GM12878 (cell line): ENCODE results near the gene ETV1. TPM values are rescaled to one million over a fixed set of nuclear protein-coding genes. Genes with fewer than 3 reads are reported as not detected.

Experiments
- ATAC-seq: fragments of 200-7000 bp; cut with Tn5 transposase; 3 replicates; pipeline ENCODE4 v1.9.1; 2020; ENCODE audit warnings: mild to moderate bottlenecking, moderate library complexity
- BruUV-seq: library from RNA; stranded (reverse); fragments of 400-500 nt; replicated peaks from 2 replicates; lab custom pipeline; 2021; lab: Mats Ljungman, UMichigan
- CTCF ChIA-PET: fragments of 300-600 bp; sonication (Branson Sonifier 250); formaldehyde crosslinking; extraction: SDS; loops from one replicate; lab custom pipeline; 2021; ENCODE audit warnings: inconsistent platforms; lab: Yijun Ruan, JAX
- POLR2A ChIA-PET: fragments of 350-600 bp; formaldehyde crosslinking; extraction: SDS; loops from one replicate; lab custom pipeline; 2021; ENCODE audit warnings: inconsistent platforms; lab: Charles Lee
- RAD21 ChIA-PET: fragments of 300-600 bp; sonication (Branson Sonifier 250); formaldehyde crosslinking; loops from one replicate; lab custom pipeline; 2023; ENCODE audit warnings: antibody characterized with exemption; ENCODE audit not compliant: unreplicated experiment; lab: Charles Lee
- SMC1A ChIA-PET: fragments of 300-600 bp; sonication (Branson Sonifier 250); formaldehyde crosslinking; loops from one replicate; lab custom pipeline; 2023; ENCODE audit not compliant: unreplicated experiment, uncharacterized antibody; lab: Charles Lee
- DNase-seq: peaks from one replicate; pipeline ENCODE4 v3.0.0-alpha.2; 2011; ENCODE audit warnings: low read depth, low spot score
- FAIRE-seq: peaks from 3 replicates; lab custom pipeline; 2011; peaks lifted over from hg19 to GRCh38; lab: Jason Lieb, UNC
- H2AFZ ChIP-seq: 2 replicates; pipeline ENCODE4 v1.6.0; 2011; ENCODE audit warnings: low read depth, low read length, control low read depth; ENCODE audit not compliant: control insufficient read depth
- H3K27ac ChIP-seq: 2 replicates; pipeline ENCODE4 v1.5.1; 2011; ENCODE audit warnings: control low read depth; ENCODE audit not compliant: control insufficient read depth, insufficient read depth
- H3K27me3 ChIP-seq, 2 experiments: replicated peaks in 1 of 2; 2 replicates each; pipeline versions ENCODE4 v1.6.0 to v1.6.1; 2011; ENCODE audit warnings: low read length in 1 of 2; ENCODE audit not compliant: control insufficient read depth in 2 of 2, insufficient read depth in 2 of 2
- H3K36me3 ChIP-seq, 2 experiments: 2 replicates each; pipeline ENCODE4 v1.5.1; 2011; ENCODE audit warnings: low read length in 1 of 2; ENCODE audit not compliant: control insufficient read depth in 2 of 2, insufficient read depth in 2 of 2
- H3K4me1 ChIP-seq: 2 replicates; pipeline ENCODE4 v1.6.1; 2011; ENCODE audit warnings: mild to moderate bottlenecking, low read length, moderate library complexity, mixed read lengths; ENCODE audit not compliant: control insufficient read depth, insufficient read depth
- H3K4me2 ChIP-seq: 2 replicates; pipeline ENCODE4 v1.6.0; 2011; ENCODE audit warnings: control low read depth; ENCODE audit not compliant: control insufficient read depth, insufficient read depth
- H3K4me3 ChIP-seq: fragments of 200-600 bp; sonication (generic); 2 replicates; pipeline ENCODE4 v1.5.1; 2016
- H3K79me2 ChIP-seq: 2 replicates; pipeline ENCODE4 v1.6.0; 2011; ENCODE audit warnings: low read length; ENCODE audit not compliant: control insufficient read depth, insufficient read depth
- H3K9ac ChIP-seq: 2 replicates; pipeline ENCODE4 v1.8.0; 2011; ENCODE audit warnings: low read length, control low read depth, mixed read lengths; ENCODE audit not compliant: control insufficient read depth, insufficient read depth
- H3K9me3 ChIP-seq: replicated peaks from 3 replicates; pipeline ENCODE4 v1.5.1; 2011; ENCODE audit warnings: mild to moderate bottlenecking, low read length; ENCODE audit not compliant: control insufficient read depth, insufficient read depth
- H4K20me1 ChIP-seq: 2 replicates; pipeline ENCODE4 v1.6.0; 2011; ENCODE audit not compliant: control insufficient read depth, insufficient read depth
- DPF2 ChIP-seq: fragments of 450-650 bp; IDR thresholded peaks from 2 replicates; pipeline ENCODE4 v1.6.1; 2017; ENCODE audit warnings: mild to moderate bottlenecking
- EZH2 ChIP-seq: IDR thresholded peaks from 2 replicates; pipeline ENCODE4 v1.6.1; 2012; ENCODE audit warnings: low read depth, mild to moderate bottlenecking, control low read depth, inconsistent platforms, low read length, borderline replicate concordance; ENCODE audit not compliant: control insufficient read depth
- HDAC2 ChIP-seq: fragments of 200-600 bp; sonication (generic); IDR thresholded peaks from 2 replicates; pipeline ENCODE4 v1.6.1; 2017
- NFIC ChIP-seq: IDR thresholded peaks from 2 replicates; pipeline ENCODE4 v1.6.1; 2012; ENCODE audit warnings: low read depth, mild to moderate bottlenecking, inconsistent platforms, low read length, moderate library complexity
- PAX8 ChIP-seq: fragments of 450-650 bp; IDR thresholded peaks from 2 replicates; pipeline ENCODE4 v1.6.1; 2017; ENCODE audit warnings: mild to moderate bottlenecking, moderate library complexity
- RB1 ChIP-seq: fragments of 450-650 bp; formaldehyde crosslinking; IDR thresholded peaks from 2 replicates; pipeline ENCODE4 v1.6.1; 2017; ENCODE audit warnings: mild to moderate bottlenecking, borderline replicate concordance
- RELA ChIP-seq: fragments of 450-650 bp; IDR thresholded peaks from 2 replicates; pipeline ENCODE4 v1.8.0; 2014; ENCODE audit warnings: borderline replicate concordance; ENCODE audit not compliant: partially characterized antibody
- SREBF1 ChIP-seq: IDR thresholded peaks from 2 replicates; pipeline ENCODE4 v1.6.1; 2012; ENCODE audit warnings: mild to moderate bottlenecking, low read length
- SRF ChIP-seq, 2 experiments: IDR thresholded peaks; 2 replicates each; pipeline ENCODE4 v1.6.1; 2011; ENCODE audit warnings: low read depth in 2 of 2, low read length in 2 of 2, mild to moderate bottlenecking in 1 of 2, moderate library complexity in 1 of 2
- SUZ12 ChIP-seq: fragments of 200-600 bp; sonication (generic); IDR thresholded peaks from one replicate; pipeline ENCODE4 v1.6.1; 2018; ENCODE audit warnings: antibody characterized with exemption, mild to moderate bottlenecking; ENCODE audit not compliant: unreplicated experiment
- ZNF622 ChIP-seq: fragments of 450-650 bp; IDR thresholded peaks from 2 replicates; pipeline ENCODE4 v1.6.1; 2017; ENCODE audit warnings: mild to moderate bottlenecking, inconsistent platforms
- WGBS: methylation state at CpG from one replicate; pipeline ENCODE4 v1.1.6; 2016; ENCODE audit warnings: low lambda C conversion rate; ENCODE audit not compliant: insufficient replicate concordance, insufficient coverage; ENCODE audit errors: missing lambda C conversion rate; 5-methylcytosine and 5-hydroxymethylcytosine counted together
- in situ Hi-C: fragments of 300-500 bp; cut with MboI; formaldehyde crosslinking; loops from 9 replicates; pipeline ENCODE4 v1.14.3; 2018; ENCODE audit warnings: mixed read lengths
- intact Hi-C: fragments of 100-400 bp; cut with micrococcal nuclease; formaldehyde crosslinking; loops from one replicate; pipeline ENCODE4 v1.14.2; 2022; ENCODE audit not compliant: unreplicated experiment
- polyA plus RNA-seq, 11 experiments: library from polyadenylated mRNA; depleted of rRNA in 4 of 11; unstranded in 6 of 11; stranded (reverse) in 5 of 11; fragments of >200 nt; fragmentation: Nextera tagmentation in 4 of 11; fragmentation: Illumina TruSeq in 1 of 11; extraction: Ambion mirVana in 4 of 11; extraction: Trizol in 1 of 11; gene quantifications; 1 replicate in 1 of 11; 2 replicates in 10 of 11; pipeline versions ENCODE4 v1.2.1 to v1.2.3, GENCODE V29; 2011 to 2016; ENCODE audit warnings: inconsistent platforms in 2 of 11, missing spikeins in 2 of 11, low read depth in 1 of 11
- total RNA-seq, 4 experiments: library from RNA; depleted of rRNA in 3 of 4; stranded (reverse); fragments of >200 nt in 3 of 4; fragmentation: Illumina TruSeq in 1 of 4; extraction: Trizol in 1 of 4; gene quantifications; 2 replicates each; pipeline versions ENCODE4 v1.2.1 to v1.2.3, GENCODE V29; 2013 to 2021
- TF ChIP-seq, protein P1 (sequence below): IDR thresholded peaks from 2 replicates; pipeline ENCODE4 v1.6.1; 2012; ENCODE audit warnings: low read length, inconsistent platforms
- TF ChIP-seq, protein P2 (sequence below): IDR thresholded peaks from 2 replicates; pipeline ENCODE4 v1.6.1; 2012; ENCODE audit warnings: low read depth, low read length, improper control_type of control experiment
- TF ChIP-seq, protein P3 (sequence below): IDR thresholded peaks from 2 replicates; pipeline ENCODE4 v1.6.1; 2011; ENCODE audit warnings: low read depth, low read length, improper control_type of control experiment, borderline replicate concordance
- TF ChIP-seq, protein P4 (sequence below): fragments of 450-650 bp; IDR thresholded peaks from 2 replicates; pipeline ENCODE4 v1.6.1; 2017; ENCODE audit warnings: mild to moderate bottlenecking, moderate library complexity
- TF ChIP-seq, protein P5 (sequence below): fragments of 450-650 bp; IDR thresholded peaks from 2 replicates; pipeline ENCODE4 v1.6.1; 2014; ENCODE audit warnings: mild to moderate bottlenecking

The ETV1 gene
- total and polyA plus RNA-seq, 10 of the 15 experiments (the other 5 are each of a cell fraction or from before 2014, with no cell fraction given) = 0.03 to 9.3 (median 0.16) TPM; not detected in 4

DNA sequence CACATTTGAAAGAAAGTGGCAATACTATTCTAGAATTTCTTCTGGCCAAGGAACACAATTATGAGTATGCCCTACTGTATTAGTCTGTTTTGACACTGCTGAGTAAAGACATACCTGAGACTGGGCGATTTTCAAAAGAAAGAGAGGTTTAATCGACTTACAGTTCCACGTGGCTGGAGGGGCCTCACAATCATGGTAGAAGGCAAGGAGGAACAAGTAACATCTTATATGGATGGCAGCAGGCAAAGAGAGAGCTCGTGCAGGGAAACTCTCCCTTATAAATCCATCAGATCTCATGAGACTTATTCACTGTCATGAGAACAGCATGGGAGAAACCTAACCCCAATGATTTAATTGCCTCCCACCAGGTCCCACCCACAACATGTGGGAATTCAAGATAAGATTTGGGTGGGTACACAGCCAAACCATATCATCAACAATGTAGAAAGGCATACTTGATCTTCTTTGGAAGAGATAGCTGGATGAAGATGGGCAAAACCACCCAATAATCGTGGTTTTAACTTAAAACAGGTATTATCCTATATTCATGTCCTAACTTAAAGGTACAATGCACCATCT, 113.9 kb downstream of the ETV1 start:
- WGBS = 0% methylated on average over 5 of the region's 5 CpGs
- no peak overlapping the region for H3K27ac ChIP-seq
- no peak for ATAC-seq
- no peaks in the 10 kb centered on the region for H3K79me2 ChIP-seq
- ChIA-PET RAD21 (no interaction called here), SMC1A (no interaction called here), CTCF (no interaction called here), POLR2A (no interaction called here)
- no TSS peak for BruUV-seq
- no peaks in the 10 kb centered on the region for H3K4me1 ChIP-seq
- H3K36me3 ChIP-seq = no peaks in the 10 kb centered on the region
- FAIRE-seq = no peak
- H4K20me1 ChIP-seq = no peaks in the 10 kb centered on the region
- intact Hi-C loops (no loop called here), in situ Hi-C loops (no loop called here)
- H2AFZ ChIP-seq = no peak overlapping the region
- H3K4me2 ChIP-seq = no peak overlapping the region
- no peak overlapping the region for H3K4me3 ChIP-seq
- no peak overlapping the region for H3K9ac ChIP-seq
- DNase-seq = no peak
- H3K27me3 ChIP-seq = no peaks in the 10 kb centered on the region
- H3K9me3 ChIP-seq = no peaks in the 10 kb centered on the region
- no peak for TF ChIP-seq ZNF622
- TF ChIP-seq RELA = no peak
- TF ChIP-seq SUZ12 = no peak
- no peak for TF ChIP-seq DPF2
- no peak for TF ChIP-seq SREBF1
- TF ChIP-seq, protein P1, sequence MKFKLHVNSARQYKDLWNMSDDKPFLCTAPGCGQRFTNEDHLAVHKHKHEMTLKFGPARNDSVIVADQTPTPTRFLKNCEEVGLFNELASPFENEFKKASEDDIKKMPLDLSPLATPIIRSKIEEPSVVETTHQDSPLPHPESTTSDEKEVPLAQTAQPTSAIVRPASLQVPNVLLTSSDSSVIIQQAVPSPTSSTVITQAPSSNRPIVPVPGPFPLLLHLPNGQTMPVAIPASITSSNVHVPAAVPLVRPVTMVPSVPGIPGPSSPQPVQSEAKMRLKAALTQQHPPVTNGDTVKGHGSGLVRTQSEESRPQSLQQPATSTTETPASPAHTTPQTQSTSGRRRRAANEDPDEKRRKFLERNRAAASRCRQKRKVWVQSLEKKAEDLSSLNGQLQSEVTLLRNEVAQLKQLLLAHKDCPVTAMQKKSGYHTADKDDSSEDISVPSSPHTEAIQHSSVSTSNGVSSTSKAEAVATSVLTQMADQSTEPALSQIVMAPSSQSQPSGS = no peak
- TF ChIP-seq, protein P2, sequence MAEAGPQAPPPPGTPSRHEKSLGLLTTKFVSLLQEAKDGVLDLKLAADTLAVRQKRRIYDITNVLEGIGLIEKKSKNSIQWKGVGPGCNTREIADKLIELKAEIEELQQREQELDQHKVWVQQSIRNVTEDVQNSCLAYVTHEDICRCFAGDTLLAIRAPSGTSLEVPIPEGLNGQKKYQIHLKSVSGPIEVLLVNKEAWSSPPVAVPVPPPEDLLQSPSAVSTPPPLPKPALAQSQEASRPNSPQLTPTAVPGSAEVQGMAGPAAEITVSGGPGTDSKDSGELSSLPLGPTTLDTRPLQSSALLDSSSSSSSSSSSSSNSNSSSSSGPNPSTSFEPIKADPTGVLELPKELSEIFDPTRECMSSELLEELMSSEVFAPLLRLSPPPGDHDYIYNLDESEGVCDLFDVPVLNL = no peak
- TF ChIP-seq, protein P3, sequence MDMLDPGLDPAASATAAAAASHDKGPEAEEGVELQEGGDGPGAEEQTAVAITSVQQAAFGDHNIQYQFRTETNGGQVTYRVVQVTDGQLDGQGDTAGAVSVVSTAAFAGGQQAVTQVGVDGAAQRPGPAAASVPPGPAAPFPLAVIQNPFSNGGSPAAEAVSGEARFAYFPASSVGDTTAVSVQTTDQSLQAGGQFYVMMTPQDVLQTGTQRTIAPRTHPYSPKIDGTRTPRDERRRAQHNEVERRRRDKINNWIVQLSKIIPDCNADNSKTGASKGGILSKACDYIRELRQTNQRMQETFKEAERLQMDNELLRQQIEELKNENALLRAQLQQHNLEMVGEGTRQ = no peak
- no peak for TF ChIP-seq RB1
- TF ChIP-seq SRF (IDR thresholded peaks at IDR 0.05; ENCODE audit: low read depth in 2 of 2, low read length in 2 of 2) = no peak
- no peak for TF ChIP-seq HDAC2
- no peak for TF ChIP-seq PAX8
- no peak for TF ChIP-seq NFIC
- TF ChIP-seq EZH2 = no peak
- TF ChIP-seq, protein P4, sequence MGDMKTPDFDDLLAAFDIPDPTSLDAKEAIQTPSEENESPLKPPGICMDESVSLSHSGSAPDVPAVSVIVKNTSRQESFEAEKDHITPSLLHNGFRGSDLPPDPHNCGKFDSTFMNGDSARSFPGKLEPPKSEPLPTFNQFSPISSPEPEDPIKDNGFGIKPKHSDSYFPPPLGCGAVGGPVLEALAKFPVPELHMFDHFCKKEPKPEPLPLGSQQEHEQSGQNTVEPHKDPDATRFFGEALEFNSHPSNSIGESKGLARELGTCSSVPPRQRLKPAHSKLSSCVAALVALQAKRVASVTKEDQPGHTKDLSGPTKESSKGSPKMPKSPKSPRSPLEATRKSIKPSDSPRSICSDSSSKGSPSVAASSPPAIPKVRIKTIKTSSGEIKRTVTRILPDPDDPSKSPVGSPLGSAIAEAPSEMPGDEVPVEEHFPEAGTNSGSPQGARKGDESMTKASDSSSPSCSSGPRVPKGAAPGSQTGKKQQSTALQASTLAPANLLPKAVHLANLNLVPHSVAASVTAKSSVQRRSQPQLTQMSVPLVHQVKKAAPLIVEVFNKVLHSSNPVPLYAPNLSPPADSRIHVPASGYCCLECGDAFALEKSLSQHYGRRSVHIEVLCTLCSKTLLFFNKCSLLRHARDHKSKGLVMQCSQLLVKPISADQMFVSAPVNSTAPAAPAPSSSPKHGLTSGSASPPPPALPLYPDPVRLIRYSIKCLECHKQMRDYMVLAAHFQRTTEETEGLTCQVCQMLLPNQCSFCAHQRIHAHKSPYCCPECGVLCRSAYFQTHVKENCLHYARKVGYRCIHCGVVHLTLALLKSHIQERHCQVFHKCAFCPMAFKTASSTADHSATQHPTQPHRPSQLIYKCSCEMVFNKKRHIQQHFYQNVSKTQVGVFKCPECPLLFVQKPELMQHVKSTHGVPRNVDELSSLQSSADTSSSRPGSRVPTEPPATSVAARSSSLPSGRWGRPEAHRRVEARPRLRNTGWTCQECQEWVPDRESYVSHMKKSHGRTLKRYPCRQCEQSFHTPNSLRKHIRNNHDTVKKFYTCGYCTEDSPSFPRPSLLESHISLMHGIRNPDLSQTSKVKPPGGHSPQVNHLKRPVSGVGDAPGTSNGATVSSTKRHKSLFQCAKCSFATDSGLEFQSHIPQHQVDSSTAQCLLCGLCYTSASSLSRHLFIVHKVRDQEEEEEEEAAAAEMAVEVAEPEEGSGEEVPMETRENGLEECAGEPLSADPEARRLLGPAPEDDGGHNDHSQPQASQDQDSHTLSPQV = no peak
- TF ChIP-seq, protein P5, sequence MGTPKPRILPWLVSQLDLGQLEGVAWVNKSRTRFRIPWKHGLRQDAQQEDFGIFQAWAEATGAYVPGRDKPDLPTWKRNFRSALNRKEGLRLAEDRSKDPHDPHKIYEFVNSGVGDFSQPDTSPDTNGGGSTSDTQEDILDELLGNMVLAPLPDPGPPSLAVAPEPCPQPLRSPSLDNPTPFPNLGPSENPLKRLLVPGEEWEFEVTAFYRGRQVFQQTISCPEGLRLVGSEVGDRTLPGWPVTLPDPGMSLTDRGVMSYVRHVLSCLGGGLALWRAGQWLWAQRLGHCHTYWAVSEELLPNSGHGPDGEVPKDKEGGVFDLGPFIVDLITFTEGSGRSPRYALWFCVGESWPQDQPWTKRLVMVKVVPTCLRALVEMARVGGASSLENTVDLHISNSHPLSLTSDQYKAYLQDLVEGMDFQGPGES = no peak
